EH (cell line): ENCODE results near the gene PTPN1.
A peak's percentile ranks its signal among the peaks of the same experiment; 100 is the strongest.
"Not testable (repeated sequence)": the region's sequence is repeated elsewhere in the genome, so short reads cannot be mapped to it uniquely, and the experiment has no call there.

ENCODE experiments used
- DNase-seq: peaks from one replicate; pipeline ENCODE4 v3.0.0-alpha.2; 2015; ENCODE audit warnings: low read depth

PTPN1 gene

DNA sequence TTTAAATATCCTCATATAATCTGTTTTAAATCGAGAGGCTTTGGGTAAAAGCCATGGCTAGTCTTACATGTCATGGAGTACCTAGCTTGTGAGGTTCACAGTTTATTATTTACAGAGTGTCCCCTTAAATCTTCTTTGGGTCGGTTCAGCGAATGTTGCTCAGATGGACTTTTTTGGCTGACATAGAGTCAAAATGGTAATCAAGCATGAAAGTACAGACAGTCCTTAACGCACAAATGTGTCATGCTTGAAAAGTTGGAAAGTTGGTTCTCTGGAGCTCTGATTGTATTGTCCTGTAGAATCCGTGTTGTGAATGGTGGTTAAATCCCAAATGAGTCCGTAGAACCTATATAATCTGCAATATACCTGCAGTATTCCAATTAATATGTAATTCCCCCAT lies 22.0 kb downstream of the PTPN1 start:
- DNase-seq, result no peak

DNA sequence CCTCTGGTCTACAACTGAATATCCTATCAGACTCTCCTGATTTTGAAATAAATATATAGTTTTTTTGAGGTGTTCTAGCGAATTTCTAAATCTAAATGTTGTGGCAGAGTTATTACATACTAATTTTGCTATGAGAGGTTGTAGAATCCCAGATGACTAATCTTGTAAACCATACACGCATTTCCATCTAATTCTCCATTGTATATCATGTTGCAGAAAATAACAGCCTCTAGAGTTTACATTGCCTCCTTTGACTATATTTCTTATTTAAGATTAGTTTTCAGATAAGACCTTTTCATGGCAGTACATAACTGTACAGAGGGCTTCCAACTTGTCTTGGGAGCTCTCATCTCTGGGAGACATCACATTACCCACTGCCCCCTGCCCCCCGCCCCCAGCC lies 22.9 kb downstream of the PTPN1 start:
- peak; percentile 67 for DNase-seq

DNA sequence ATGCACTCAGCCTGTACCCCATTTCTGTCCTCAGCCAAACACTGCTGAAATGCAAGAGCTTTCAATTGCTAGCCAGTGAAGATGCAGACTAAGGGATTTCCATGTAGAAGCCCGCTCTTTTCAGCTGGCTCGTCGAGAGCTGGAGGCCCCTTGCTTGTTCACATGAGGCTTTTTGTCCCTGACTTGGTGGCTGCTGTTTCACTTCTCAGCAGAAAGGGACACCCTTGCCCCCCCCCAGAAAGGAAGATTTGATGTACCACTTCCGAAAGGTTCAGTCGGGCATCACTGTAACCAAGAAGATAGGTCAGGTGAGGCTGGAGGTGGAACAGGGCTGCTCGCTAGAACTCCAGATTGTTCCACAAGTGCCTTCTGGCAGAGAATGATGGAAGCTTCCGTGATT lies 23.3 kb downstream of the PTPN1 start:
- no peak for DNase-seq

DNA sequence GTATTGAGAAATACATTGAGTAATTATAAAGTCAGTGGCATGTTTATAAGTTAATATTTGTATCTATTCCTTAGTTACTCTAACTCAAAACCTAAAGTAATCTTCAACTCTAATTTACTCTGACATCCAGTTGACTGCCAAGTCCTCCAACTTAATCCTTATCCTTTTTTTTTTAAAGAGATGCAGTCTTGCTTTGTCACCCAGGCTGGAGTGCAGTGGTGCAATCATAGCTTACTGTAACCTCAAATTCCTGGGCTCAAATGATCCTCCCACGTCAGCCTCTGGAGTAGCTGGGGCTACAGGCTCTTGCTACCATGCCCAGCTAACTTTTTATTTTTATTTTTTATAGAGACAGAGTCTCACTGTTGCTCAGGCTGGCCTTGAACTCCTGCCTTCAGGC lies 24.4 kb downstream of the PTPN1 start:
- DNase-seq, result peak; percentile 93

DNA sequence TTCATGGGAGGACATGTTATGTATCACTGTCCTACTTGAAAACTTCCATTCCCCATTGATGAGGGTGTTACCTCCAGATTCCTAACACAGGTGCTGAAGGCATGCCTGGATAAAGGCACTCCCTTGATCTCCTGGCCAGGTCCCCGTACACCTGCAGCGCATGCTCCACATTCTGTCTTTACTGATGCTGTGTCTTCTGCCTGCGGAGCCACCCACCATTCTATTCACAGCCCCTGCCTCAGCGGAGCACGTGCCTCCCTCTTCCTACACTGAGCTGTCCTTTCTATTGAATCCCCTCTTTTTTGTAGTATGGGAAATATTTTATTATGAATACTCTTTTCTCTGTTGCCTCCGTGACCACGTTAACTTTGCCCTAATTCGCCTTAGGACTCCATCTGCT lies 25.0 kb downstream of the PTPN1 start:
- no peak for DNase-seq

DNA sequence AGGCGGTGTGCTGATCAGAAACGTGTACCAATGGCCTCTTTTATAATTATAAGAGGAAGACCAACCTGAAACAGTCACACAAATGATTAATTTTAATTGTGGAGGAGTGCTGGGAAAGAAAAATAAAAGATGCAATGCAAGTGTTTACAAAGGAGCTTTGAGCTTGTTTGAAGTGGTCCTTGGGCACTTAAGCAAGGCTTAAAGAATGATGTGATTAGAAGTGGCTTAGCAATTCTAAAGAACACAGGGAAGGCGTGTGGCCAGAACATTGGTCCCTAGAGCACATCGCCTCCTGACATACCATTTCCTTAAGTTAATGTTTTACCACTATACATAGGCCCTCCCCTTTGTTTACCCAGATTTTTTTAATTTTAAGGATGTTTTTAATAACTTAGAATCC lies 26.1 kb downstream of the PTPN1 start:
- no peak for DNase-seq

DNA sequence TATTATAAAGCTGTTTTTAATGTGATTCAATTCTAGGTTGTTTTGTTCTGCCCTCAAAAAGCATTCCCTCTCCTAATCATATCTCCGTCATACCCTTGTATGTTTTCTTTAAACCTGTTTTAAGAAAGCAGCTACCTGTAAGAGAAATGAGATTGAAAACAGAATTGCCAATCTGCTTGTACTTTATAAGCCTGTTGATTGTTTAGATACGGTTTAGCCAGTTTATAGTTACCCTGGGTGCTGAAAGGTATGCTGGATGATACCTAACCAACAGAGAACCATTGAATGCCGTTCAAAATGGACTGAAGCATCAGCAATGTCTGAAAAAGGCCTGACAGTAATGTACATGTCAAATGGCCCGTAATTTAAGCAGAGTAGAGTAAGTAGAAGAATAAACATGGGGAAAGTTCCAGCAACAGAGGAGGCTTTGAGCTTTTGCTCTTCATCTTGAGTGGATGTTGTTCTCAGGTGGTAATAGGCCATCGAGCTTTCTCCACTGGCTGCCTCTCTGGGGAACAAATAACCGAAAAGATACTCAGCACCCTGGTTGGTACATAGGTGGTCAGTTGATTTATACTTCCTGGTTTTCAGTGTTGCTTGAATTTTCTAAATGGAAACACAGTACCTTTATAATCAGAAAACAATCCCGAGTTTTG lies 27.5 kb downstream of the PTPN1 start:
- DNase-seq, result no peak

DNA sequence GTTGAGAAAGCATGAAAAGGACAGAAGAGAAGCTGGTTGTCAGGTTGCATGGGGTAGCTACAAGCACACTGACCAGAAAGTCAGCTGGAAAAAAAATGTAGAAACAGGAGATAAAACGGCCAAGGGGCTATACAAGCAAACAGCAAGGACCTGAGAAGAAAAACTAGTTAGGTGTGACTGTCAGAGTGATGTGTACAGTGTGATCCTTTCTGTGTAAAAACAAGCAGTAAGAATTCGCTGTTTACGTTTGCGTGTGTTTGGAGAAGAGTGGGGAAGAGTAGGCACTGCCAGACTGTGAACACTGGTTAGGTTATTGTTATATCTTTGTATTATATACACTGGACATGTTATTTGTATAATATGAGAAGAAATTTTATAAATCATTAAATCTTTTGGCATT lies 28.1 kb downstream of the PTPN1 start:
- DNase-seq, result no peak

DNA sequence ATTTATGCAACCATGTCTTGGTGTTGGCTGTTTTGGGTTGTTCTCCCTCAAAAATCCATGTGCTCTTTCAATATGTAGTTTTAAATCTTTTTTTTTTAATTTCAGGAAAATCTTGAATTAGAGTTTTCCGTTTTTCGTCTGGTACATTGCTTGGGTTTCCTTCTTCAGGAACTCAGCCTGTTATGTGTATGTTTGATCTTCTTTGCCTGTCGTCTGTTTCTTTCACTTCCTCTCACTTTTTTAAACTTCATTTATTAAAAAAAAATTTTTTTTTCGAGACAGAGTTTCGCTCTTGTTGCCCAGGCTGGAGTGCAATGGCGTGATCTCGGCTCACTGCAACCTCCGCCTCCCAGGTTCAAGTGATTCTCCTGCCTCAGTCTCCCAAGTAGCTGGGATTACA lies 29.6 kb downstream of the PTPN1 start:
- not testable (repeated sequence) for DNase-seq

DNA sequence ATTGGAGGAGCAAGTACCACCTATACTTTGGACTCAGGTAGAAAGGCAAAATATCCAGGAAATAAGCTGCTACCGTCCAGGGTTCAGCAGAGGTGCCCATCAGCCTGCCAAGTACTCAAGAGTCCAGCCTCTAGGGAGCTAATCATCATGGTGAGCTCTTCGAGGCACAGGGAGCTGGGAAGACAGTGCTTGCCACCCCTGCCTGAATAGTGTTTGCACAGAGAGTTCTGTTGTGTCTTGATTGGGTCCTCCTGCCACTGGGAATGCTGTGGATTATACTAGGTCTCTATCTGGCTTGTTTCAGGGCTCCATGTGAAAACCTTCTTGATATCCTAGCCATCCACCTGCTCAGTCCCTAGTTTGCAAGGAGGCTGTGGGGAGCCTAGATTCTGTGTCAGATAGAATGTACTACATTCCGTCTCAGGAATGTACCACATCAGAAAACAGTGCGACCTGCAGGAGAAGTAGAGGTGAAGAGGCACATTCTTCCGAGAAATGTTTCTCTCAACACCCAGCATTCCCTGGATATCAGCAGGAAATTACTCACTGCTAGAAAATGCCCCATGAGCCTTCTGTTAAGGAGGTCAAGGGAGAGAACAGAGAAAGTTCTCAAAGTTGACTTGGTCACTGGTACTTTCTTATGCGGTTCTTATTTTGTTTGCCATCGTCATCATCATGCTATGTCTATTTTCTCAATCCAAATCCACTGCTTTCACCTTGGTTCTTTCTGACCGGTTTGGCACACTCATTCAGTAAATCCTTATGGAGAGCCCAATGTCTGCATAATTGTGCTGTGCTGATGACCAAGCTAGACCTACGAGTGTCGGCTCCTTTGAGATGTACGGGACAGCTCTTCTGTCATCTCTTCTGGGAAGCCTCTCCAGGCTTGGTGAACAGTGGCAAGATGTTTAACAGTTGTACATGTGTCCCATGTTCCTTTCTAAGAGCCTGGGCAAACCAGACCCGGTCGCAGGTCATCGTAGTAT lies 30.7 kb downstream of the PTPN1 start:
- DNase-seq, result peak; percentile 94

DNA sequence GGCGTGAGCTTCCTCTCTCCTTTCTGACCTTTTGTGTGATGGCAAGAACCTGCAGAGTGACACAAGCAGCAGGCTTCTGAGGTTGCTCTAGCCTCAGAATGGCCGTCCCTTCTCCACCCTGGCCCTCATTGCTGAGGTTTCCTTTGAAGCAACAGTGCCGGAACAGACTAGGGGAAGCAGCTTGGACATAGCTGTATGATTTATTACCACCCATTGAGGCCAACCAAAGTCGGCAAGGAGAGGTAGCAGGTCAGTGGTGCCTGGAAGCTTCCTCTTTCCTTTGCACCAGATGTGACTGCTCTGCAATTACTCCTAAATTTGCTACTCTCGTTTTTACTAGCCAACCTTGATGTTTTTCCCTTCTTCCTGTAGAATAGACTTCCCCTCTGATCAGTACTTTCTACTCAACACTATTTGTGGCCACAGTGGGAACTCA lies 31.4 kb downstream of the PTPN1 start:
- DNase-seq, result no peak

DNA sequence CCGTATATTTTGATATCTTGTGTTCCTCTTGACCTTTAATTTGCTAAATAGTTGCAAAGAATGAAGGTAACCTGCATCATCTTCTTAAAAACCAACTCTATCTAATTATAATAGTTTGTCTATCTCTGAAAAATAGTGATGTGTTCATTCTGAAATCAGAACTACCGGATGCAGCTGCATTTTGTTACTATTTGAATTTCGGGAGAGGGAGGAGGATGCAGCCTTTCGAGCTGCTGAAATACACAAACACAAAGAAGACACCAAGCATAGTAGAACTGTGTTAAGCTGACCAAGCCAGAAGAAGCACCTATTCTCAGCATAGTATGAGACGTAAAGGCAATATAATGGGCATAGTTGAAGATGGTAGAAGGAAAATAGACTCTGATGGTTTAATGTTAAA lies 33.1 kb downstream of the PTPN1 start:
- DNase-seq, result no peak

DNA sequence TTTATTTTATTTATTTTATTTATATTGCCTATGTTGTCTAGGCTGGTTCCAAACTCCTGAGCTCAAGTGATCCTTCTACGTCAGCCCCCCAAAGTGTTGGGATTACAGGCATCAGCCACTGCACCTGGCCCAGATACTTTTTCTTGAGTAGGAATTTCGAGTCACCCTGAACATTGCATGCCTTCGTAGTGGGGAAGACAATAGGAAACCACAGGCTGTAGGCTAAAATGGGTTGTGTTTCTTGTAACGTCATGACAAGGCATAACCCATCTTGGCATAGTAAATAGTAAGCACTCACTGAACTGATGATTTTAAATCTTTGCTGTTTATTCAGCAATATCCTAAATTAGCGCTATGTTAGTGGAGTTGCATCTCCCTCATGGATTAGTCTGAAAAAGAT lies 34.9 kb downstream of the PTPN1 start:
- DNase-seq, result no peak

DNA sequence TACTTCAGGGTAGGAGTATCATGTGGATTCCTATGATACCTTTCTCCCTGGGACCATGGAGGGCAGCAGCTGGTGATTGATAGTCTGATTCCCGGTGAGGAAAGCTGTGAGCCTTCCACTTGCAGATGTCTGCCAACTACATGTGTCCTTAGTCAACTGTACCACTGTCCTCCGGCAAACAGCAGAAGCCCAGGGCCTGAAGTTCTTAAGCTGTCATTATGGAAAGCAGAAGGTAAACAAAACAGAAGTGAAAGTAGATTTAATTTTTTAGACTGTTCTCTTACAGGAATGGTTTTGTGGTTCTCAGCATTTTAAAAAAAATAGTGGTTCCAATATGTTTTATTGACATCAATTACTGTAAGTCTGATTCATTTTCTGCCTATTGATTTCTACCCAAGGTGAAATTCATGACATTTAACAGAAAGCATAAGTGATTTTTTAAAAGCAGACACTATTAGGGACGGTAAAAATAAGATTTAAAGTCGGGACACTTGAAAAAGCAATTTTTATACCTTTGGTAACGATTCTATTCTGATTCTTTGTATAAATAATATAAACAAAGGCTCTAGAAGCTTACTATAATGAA lies 36.6 kb downstream of the PTPN1 start:
- no peak for DNase-seq

DNA sequence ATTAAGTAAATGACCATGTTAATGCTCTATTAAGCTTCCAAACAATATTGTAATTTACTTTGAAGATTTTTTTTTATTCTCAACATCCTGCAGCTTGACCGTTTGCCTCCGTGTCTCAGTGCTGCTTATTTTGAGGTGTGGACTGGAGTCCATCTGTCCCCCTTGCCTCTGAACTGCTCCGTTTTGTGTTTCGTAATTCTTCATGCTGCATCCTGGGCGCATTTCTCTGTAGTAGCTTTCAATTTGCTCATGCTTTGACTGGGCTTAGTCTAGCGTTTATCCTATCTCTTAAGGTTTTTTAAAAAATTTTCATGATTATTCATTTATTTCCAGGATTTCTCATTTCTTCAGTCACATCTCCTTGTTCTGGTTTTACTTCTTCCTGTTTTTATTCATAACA lies 37.8 kb downstream of the PTPN1 start:
- no peak for DNase-seq

DNA sequence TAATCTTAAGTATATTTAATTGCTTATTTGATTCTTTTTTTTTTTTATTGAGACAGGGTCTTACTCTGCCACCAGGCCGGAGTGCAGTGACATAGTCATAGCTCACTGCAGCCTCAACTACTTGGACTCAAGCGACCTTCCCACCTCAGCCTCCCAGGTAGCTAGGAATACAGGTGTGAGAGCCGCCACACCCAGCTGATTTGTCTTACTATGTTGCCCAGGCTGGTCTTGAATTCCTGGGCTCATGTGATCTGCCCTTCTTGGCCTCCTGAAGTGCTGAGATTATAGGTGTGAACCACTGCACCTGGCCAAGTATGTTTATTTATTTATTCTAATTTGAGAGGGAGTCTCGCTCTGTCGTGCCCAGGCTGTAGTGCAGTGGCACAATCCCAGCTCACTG lies 38.2 kb downstream of the PTPN1 start:
- no peak for DNase-seq

DNA sequence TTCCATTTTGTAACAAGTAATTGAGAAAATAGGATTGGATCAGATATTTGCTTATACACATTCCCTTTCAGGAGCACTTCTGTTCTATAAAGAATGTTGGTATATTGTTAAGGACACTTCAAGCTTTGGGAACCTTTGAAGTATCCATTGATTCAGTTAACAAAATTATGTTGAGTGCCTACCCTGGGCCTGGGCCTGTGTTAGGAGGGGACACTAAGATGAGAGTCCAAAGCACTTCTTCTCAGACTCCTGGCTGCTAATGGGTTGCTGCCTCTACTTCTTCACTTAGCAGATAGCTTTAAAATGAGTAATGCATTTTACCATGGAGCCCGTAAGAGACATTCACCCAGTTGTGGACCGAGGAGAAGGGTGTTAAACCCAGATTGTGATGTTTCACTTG lies 40.3 kb downstream of the PTPN1 start:
- peak; percentile 55 for DNase-seq

DNA sequence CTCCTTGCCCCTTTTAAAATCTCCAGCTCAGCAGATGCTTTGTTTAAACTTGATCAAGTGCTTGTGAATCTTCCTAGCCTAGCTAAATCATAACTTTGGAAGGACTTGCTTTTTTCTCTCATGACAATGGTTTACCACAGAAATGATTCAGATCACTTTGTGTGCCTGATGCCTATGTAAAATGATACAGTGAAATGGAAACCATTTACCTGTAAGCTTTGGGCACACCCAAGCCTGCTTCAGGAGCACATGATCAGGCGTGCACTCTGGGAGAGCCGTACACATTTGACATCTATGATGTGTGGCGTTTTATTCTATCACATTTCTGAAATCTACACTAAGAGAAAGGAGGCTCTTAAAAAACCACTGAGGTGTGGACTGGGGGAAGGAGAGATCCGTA lies 41.1 kb downstream of the PTPN1 start:
- no peak for DNase-seq

DNA sequence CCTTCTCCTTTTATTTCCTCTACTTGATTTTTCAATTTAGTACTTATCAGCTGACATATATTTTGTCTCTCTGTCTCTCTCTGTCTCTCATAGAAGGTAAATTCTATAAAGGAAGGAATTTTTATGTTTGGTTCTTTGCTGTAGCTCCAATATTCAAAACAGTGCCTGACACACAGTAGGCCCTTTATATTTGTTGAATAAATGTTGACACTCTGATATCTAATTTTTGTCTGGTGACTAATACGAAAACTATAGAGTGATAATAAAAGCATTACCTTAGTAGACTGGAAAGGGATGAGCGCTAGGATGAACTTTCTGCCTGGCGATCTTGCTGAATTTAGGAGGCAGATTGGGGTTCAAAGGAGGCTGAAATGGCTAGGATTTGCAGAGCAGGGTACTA lies 42.8 kb downstream of the PTPN1 start:
- no peak for DNase-seq

DNA sequence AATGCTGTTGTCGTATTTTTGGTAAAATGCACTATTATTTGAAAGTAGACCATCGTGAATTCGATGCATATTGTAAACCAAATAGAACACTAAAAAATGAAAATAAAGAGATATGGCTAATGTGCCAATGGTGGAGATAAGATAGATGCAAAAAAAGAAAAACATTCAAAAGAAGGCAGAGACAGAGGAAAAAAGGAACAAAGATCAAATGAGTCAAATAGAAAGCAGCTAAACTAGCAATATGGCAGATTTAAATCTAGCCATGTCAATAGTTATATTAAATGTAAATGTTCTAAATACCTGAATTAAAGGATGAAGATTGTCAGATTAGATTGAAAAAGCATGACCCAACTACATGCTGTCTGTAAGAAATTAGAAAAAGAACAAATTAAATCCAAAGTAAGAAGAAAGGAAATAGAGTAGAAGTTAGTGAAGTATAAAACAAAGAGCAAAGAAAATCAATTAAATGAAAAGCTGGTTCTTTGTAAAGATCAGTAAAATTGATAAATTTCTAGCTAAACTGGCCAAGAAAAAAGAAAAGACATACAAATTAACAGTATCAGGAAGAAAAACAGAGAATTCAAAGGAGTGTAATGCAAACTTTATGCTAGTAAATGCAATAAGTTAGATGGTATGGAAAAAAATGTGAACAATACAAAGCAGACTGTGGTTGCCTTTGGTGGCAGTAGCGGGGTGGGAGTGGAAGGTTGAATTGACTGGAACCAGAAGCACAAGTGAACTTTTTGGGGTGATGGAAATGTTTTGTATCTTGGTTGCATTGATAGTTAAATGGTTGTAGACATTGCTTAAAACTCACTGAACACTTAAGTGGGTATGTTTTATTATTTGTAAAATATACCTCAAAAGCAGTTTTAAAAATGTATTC lies 44.8 kb downstream of the PTPN1 start:
- DNase-seq, result no peak

DNA sequence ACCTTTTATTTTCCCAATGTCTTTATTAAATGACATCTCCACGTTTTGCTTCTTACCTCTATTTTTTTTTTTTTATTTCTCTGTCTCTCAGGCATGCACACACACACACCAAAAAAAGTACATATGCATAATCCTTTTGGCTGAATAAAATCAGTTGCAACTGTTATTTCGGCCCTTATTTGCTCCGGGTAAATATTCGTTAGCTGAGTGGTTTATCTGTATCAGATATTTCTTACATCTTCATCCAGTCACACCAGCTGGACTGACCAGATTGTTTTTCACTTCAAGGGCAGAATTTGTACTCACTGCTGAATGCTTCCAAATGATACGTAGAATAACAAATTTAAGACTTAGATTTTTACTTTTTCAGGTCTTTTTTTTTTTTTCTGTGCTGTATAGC lies 45.5 kb downstream of the PTPN1 start:
- DNase-seq, result no peak

DNA sequence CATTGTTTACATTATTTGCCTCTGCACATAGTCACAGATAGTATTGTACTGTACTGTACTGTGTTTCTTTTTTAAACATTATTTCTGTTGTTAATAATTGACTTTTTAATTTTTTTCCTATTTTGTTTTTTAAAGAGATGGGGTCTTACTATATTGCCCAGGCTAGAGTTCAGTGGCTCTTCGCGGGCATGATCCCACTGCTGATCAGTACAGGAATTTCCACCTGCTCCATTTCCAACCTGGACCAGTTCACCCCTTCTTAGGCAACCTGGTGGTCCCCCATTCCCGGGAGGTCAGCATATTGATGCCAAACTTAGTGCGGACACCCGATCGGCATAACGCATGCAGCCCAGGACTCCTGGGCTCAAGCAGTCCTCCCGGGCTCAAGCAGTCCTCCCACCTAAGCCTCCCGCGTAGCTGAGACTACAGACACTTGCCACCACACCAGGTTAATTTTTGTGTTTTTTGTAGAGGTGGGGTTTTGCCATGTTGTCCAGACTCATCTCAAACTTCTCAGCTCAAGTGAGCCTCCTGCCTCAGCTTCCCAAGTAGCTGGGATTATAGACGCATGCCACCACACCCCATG lies 47.5 kb downstream of the PTPN1 start:
- no peak for DNase-seq
